Natural killer cell treated with Interleukin-12 subunit alpha and Interleukin-12 subunit beta and Interleukin-15 and Interleukin-18, amount 100 ng/mL, for 72 hours (primary cell): ENCODE measurements around the gene ARPP19. TPM values are rescaled to one million over a fixed set of nuclear protein-coding genes. Genes with fewer than 3 reads are reported as not detected.
"Not testable (repeated sequence)": the region's sequence is repeated elsewhere in the genome, so short reads cannot be mapped to it uniquely, and the experiment has no call there.

ENCODE experiments used
- ATAC-seq, 2 donors: fragments of 150-1000 bp; cut with Tn5 transposase in 1 of 2; sonication (Bioruptor Pico), chemical (Tn5 transposase) in 1 of 2; 2 replicates each; pipeline ENCODE4 v1.10.0; 2021
- DNase-seq: peaks from one replicate; pipeline ENCODE4 v3.0.0; 2022; ENCODE audit warnings: low spot score
- H3K27ac Mint-ChIP-seq, 2 donors: 1 replicate in 1 of 2; 2 replicates in 1 of 2; pipeline ENCODE4 v1.8.0; 2022; ENCODE audit warnings: mixed read lengths in 2 of 2, mild to moderate bottlenecking in 1 of 2, moderate library complexity in 1 of 2
- H3K27me3 Mint-ChIP-seq, 2 donors: 1 replicate in 1 of 2; 2 replicates in 1 of 2; pipeline ENCODE4 v1.8.0; 2022; ENCODE audit warnings: mixed read lengths in 2 of 2
- H3K36me3 Mint-ChIP-seq: one replicate; pipeline ENCODE4 v1.8.0; 2022; ENCODE audit warnings: mixed read lengths
- H3K4me1 Mint-ChIP-seq, 2 donors: 1 replicate in 1 of 2; 2 replicates in 1 of 2; pipeline ENCODE4 v1.8.0; 2022; ENCODE audit warnings: low read depth in 2 of 2, mixed read lengths in 2 of 2, mild to moderate bottlenecking in 1 of 2
- H3K4me3 Mint-ChIP-seq: one replicate; pipeline ENCODE4 v1.8.0; 2022; ENCODE audit warnings: mixed read lengths
- H3K9me3 Mint-ChIP-seq: 2 replicates; pipeline ENCODE4 v1.8.0; 2022; ENCODE audit warnings: mixed read lengths
- total RNA-seq, 2 donors: library from RNA; stranded (reverse); gene quantifications; one replicate each; pipeline ENCODE4 v1.2.3, GENCODE V29; 2022

The ARPP19 gene
- total RNA-seq, 2 donors from 2014 or later, result 98.0 to 135 TPM

DNA sequence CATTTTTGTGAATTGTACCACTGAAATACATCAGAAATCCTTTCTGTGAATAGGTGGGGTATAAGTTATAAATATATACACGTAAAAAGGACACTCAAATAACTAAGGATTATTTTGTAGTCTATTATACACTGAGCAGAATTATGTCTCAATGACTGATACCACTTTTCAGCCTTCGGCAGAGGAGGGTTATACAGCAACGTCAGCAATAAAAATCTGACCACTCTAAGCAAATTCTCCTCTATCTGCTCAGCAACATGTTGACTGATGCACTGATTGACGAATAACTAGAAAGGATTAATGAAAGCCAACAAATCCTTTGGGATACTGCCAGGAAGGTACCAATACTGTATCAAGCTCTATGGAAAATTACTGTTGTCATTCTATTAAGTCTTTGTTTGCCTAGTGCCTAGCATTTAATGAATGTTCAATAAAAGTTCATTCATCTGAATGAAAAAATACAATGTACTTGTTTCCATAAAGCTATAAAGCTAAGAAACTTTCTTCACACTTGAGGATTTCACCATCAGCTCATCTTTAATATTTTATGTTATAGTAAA is 5.2 kb downstream of the ARPP19 start:
- Mint-ChIP-seq H3K36me3 (peaks cover 10% of the 10 kb centered on the region), H3K4me1 (peaks cover 32 to 53% of the 10 kb centered on the region in 2 donors)
- no peak for ATAC-seq

GRCh38 chr15:52559575-52559974 is 9.3 kb downstream of the ARPP19 start:
- ATAC-seq, result peak in 1 of 2 donors; percentile 81
- DNase-seq, result no peak
- Mint-ChIP-seq H3K27me3 (no peaks in the 10 kb centered on the region), H3K27ac (peak overlapping the region; percentile 87 to 96), H3K4me1 (peaks cover 33 to 57% of the 10 kb centered on the region in 2 donors), H3K36me3 (peaks cover 6% of the 10 kb centered on the region), H3K9me3 (no peaks in the 10 kb centered on the region), H3K4me3 (peak overlapping the region; percentile 77)

More for the DNA sequence above, 5.2 kb downstream of the ARPP19 start:
- Mint-ChIP-seq H3K4me3 (no peak overlapping the region), H3K27ac (no peak overlapping the region), H3K9me3 (no peaks in the 10 kb centered on the region), H3K27me3 (no peaks in the 10 kb centered on the region)
- DNase-seq, result no peak

DNA sequence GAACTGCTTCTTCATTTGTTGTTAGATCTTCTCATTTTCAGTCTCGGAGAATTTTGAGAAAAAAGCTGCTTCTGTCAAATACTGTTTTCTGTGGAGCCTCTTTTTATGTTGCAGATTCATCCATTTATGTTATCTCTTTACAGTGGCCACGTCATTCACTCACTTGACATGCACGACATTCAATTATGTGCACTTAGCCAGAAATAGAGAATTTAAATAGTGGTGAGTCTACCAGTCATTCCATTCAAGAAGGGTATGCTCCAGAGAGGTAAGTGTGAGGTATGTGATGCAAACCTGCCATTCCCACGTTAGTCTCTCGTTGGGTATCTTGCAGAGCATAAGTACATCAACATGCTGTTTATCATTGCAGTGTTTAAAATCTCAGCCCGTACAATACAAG is 9.8 kb downstream of the ARPP19 start:
- Mint-ChIP-seq H3K4me3 (peak overlapping the region; percentile 77), H3K27ac (peak overlapping the region; percentile 87 to 96), H3K27me3 (no peaks in the 10 kb centered on the region), H3K36me3 (peaks cover 9% of the 10 kb centered on the region), H3K4me1 (peaks cover 31 to 52% of the 10 kb centered on the region in 2 donors), H3K9me3 (no peaks in the 10 kb centered on the region)
- DNase-seq (no peak), ATAC-seq (peak in 1 of 2 donors; percentile 58)

- H3K27ac Mint-ChIP-seq, result peak overlapping the region; percentile 87 to 96
- no peaks in the 10 kb centered on the region for H3K27me3 Mint-ChIP-seq
- peak overlapping the region; percentile 77 for H3K4me3 Mint-ChIP-seq
- peaks cover 10% of the 10 kb centered on the region for H3K36me3 Mint-ChIP-seq
- ATAC-seq, result peak; percentile 96 to 99
- no peaks in the 10 kb centered on the region for H3K9me3 Mint-ChIP-seq
- H3K4me1 Mint-ChIP-seq, result peaks cover 34 to 56% of the 10 kb centered on the region in 2 donors
- DNase-seq, result peak; percentile 73
These were observed 10.6 kb downstream of the ARPP19 start for GRCh38 chr15:52558196-52558595.

DNA sequence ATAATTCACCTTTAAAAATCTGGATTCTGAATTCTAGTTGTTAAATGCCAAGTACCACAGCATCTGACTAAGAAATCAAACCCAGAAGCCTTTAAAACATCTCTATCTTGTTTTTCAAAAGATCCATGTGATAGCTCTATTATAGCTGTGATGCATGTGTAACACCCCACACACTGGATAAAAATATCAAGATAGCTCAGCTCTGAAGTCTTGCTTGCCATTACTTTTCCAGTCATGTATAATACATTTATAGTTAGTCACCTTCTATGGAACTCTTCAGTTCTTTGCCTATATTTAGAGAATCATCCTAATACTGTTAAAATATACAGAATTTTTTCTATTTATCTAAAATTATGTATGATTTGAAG is 11.6 kb downstream of the ARPP19 start:
- no peaks in the 10 kb centered on the region for H3K9me3 Mint-ChIP-seq

DNA sequence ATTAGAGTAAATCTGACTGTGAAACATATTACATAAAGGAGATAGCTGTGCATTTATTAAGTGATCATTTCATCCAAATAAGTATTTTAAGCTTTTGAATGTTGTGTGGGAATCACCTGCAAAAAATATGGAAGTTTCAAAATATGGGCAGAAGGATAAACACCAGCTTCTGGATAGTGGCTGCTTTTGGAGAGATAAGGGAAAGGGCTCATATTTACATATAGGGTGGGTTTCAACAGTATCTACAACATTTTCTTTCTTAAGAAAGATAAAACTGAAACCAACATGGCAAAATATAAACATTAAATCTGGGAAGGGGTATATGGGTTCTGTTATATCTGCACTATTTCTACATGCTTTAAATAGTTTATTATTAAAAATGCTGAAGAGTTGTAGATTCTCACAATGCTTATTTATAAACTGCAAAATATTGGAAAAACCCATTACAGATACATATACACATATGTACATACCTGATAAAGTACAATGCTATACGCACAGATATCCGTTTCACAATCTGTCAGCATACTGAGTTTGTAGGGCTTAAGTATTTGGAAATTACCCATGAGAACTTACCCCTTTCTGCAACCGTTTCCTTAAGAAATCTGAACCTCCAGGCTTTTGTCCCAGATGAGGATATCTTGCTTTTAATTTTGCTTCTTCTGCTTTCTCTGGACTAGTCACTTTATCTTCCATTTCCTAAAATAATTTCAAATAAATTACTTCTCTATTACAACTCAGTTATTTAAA is 12.1 kb downstream of the ARPP19 start:
- Mint-ChIP-seq H3K4me3 (no peak overlapping the region), H3K36me3 (peaks cover 10% of the 10 kb centered on the region), H3K27me3 (no peaks in the 10 kb centered on the region)

More for the DNA sequence above, 11.6 kb downstream of the ARPP19 start:
- no peak for ATAC-seq
- no peak overlapping the region for H3K4me3 Mint-ChIP-seq
- peak overlapping the region in 1 of 2 donors; percentile 87 for H3K27ac Mint-ChIP-seq
- no peak for DNase-seq
- peaks cover 10% of the 10 kb centered on the region for H3K36me3 Mint-ChIP-seq
- no peaks in the 10 kb centered on the region for H3K27me3 Mint-ChIP-seq
- H3K4me1 Mint-ChIP-seq, result peaks cover 28 to 50% of the 10 kb centered on the region in 2 donors

DNA sequence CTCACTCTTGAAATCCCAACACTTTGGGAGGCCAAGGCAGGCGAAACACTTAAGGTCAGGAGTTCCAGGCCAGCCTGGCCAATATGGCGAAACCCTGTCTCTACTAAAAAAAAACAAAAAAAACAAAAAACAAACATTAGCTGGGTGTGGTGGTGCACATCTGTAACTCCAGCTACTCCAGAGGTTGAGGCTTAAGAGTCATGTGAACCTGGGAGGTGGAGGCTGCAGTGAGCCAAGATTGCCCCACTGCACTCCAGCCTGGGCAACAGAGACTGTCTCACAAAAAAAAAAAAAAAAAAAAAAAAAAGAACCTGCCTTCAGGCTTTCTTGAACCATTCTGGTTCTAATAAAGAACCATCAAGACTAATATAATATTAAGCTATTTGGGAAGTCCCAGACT is 16.5 kb downstream of the ARPP19 start:
- Mint-ChIP-seq H3K4me1 (peaks cover 8 to 18% of the 10 kb centered on the region in 2 donors), H3K27me3 (no peaks in the 10 kb centered on the region), H3K4me3 (no peak overlapping the region), H3K27ac (no peak overlapping the region), H3K36me3 (peaks cover 17% of the 10 kb centered on the region), H3K9me3 (no peaks in the 10 kb centered on the region)
- ATAC-seq (no peak), DNase-seq (no peak)

More for the DNA sequence above, 12.1 kb downstream of the ARPP19 start:
- H3K9me3 Mint-ChIP-seq, result no peaks in the 10 kb centered on the region
- ATAC-seq (no peak), DNase-seq (no peak)
- peak overlapping the region in 1 of 2 donors; percentile 54 for H3K27ac Mint-ChIP-seq
- H3K4me1 Mint-ChIP-seq, result peaks cover 28 to 50% of the 10 kb centered on the region in 2 donors

DNA sequence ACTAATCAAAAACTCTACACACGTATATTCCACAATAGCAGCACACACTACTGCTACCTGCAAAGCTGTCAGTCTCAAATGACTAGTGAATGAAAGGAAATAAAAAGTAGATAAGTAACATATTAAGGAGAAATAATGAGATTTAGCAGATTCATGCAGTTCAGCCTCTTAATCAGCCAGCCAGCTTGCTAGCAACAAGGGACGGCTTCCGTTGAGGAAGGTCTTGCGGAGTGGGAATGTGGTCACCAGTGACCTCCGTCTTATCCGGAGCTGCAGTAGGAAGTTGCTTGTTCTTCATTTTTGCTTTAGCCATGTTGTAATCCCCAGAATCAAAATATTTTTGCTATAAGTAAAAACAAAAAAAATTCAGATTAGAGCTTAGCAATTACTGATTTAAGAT is 17.1 kb downstream of the ARPP19 start:
- no peak overlapping the region for H3K27ac Mint-ChIP-seq
- no peak for ATAC-seq
- peaks cover 11 to 22% of the 10 kb centered on the region in 2 donors for H3K4me1 Mint-ChIP-seq
- DNase-seq, result no peak
- no peaks in the 10 kb centered on the region for H3K9me3 Mint-ChIP-seq
- peaks cover 21% of the 10 kb centered on the region for H3K36me3 Mint-ChIP-seq
- no peak overlapping the region for H3K4me3 Mint-ChIP-seq
- H3K27me3 Mint-ChIP-seq, result no peaks in the 10 kb centered on the region

DNA sequence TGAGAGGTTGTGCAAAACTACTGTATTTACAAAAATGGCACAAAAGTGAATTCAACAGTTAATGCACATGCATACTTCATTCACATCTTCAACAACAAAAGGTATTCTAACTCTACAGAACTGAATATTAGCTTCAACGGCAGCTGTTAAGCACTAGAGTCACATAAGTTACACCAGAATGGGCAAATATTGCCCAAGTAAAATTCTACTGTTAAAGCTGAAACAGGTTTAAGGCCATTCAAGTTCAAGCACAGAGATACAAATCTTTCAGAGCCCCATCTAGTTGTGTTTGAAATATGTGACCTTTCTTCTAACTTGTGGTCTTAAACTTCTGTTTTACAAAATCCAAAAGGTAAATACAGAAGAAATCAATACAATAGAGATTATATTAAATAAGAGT is 17.6 kb downstream of the ARPP19 start:
- Mint-ChIP-seq H3K36me3 (peaks cover 22% of the 10 kb centered on the region), H3K4me1 (peaks cover 16 to 23% of the 10 kb centered on the region in 2 donors)

GRCh38 chr15:52546031-52546751 is 22.6 kb downstream of the ARPP19 start:
- peak overlapping the region in 1 of 2 donors; percentile 30 for H3K27ac Mint-ChIP-seq
- no peaks in the 10 kb centered on the region for H3K9me3 Mint-ChIP-seq
- H3K4me1 Mint-ChIP-seq, result peaks cover 23 to 24% of the 10 kb centered on the region in 2 donors
- DNase-seq (no peak), ATAC-seq (peak; percentile 56 to 69)
- no peaks in the 10 kb centered on the region for H3K27me3 Mint-ChIP-seq
- no peak overlapping the region for H3K4me3 Mint-ChIP-seq
- peaks cover 18% of the 10 kb centered on the region for H3K36me3 Mint-ChIP-seq

More for the DNA sequence above, 17.6 kb downstream of the ARPP19 start:
- H3K9me3 Mint-ChIP-seq, H3K27ac Mint-ChIP-seq, H3K4me3 Mint-ChIP-seq, H3K27me3 Mint-ChIP-seq, DNase-seq, ATAC-seq: not testable (repeated sequence)

DNA sequence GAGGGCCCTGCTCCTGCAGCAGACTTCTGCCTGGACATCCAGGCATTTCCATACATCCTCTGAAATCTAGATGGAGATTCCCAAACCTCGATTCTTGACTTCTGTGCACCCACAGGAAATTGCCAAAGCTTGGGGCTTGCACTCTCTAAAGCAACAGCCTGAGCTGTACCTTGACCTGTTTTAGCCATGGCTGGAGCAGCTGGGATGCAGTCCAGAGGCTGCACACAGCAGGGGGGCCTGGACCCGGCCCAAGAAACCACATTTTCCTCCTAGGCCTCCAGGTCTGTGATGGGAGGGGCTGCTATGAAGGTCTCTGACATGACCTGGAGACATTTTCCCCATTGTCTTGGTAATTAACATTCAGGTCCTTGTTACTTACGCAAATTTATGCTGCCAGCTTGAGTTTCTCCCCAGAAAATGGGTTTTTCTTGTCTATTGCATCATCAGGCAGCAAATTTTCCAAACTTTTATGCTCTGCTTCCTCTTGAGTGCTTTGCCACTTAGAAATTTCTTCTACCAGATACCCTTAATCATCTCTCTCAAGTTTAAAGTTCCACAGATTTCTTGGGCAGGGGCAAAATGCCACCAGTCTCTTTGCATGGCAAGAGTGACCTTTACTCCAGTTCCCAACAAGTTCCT is 28.3 kb downstream of the ARPP19 start:
- H3K9me3 Mint-ChIP-seq, result no peaks in the 10 kb centered on the region
- no peak overlapping the region for H3K27ac Mint-ChIP-seq
- H3K27me3 Mint-ChIP-seq, result peaks cover 0 to 2% of the 10 kb centered on the region in 2 donors
- no peak overlapping the region for H3K4me3 Mint-ChIP-seq
- H3K36me3 Mint-ChIP-seq, result no peaks in the 10 kb centered on the region
- H3K4me1 Mint-ChIP-seq, result peaks cover under 1 to 15% of the 10 kb centered on the region in 2 donors
- ATAC-seq (no peak), DNase-seq (no peak)

DNA sequence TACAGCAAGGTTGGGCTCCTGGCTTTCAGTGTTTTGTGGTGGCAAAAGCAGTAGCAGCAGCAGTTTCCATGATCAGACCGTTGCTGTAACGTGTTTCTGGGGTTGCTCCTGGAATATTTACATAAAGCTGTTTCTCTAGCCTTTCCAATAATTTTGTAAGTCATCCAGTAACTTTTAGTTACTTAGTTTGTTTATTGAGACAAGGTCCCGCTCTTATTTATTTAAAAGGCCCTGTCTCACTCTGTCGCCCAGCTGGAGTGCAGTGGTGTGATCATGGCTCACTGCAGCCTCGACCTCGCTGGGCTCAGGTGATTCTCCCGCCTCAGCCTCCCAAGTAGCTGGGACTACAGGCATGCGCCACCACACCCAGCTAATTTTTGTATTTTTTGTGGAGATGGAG is 31.4 kb downstream of the ARPP19 start:
- H3K4me3 Mint-ChIP-seq, result no peak overlapping the region

GRCh38 chr15:52532427-52532826 is 36.4 kb downstream of the ARPP19 start:
- peaks cover 11% of the 10 kb centered on the region in 2 donors for H3K27me3 Mint-ChIP-seq
- DNase-seq, result no peak
- H3K36me3 Mint-ChIP-seq, result no peaks in the 10 kb centered on the region
- H3K4me1 Mint-ChIP-seq, result peaks cover 13 to 21% of the 10 kb centered on the region in 2 donors
- H3K4me3 Mint-ChIP-seq, result no peak overlapping the region
- no peak overlapping the region for H3K27ac Mint-ChIP-seq
- no peaks in the 10 kb centered on the region for H3K9me3 Mint-ChIP-seq
- ATAC-seq, result no peak

More for the DNA sequence above, 31.4 kb downstream of the ARPP19 start:
- Mint-ChIP-seq H3K27me3 (peaks cover 2 to 8% of the 10 kb centered on the region in 2 donors), H3K4me1 (peaks cover 4 to 10% of the 10 kb centered on the region in 2 donors), H3K27ac (no peak overlapping the region), H3K36me3 (no peaks in the 10 kb centered on the region), H3K9me3 (no peaks in the 10 kb centered on the region)
- DNase-seq (no peak), ATAC-seq (no peak)
